SIG-M5 (cell line): ENCODE measurements around the gene SREBF2.
A peak's percentile ranks its signal among the peaks of the same experiment; 100 is the strongest.

Experiments
- DNase-seq: peaks from one replicate; lab custom pipeline; 2025; lab: John Stamatoyannopoulos, UW

The SREBF2 gene

DNA sequence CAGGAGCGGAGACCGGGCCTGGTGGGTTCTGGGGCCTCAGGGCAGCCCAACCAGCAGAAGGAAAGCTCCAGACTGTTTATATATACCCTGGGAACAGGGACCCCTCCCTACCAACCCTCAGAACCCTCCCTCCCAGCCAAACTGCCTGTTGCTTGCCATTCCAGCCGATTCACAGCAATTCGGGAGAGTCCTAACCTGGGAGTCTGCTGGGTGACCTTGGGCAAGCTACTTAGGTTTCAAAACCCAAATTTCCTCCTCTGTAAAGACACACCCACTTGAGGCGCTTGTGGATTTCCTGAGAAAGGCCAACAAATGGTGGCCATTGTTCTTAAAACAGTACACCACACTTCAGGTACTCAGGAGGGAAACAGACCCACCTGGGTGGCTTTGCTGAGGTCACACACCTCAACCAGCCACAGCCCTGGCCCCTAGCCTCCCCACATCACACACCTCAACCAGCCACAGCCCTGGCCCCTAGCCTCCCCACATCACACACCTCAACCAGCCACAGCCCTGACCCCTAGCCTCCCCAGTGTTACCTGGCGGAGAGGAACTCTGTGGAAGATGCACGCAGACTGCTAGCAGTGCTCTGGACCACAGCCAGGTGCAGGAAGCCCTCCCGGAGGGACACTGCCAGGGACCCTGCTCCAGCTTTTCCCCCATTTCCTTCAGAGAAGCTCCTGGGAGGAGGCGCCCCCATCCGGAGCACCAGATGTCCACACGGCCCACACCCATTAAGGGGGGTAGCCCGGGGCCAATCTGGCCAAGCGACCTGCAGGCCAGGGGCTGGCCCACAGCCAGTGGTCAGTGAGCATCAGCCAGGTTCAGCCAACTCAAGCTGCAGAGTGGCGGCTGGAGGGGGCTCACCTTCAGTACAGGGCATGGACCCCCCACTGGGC, 75.8 kb downstream of the SREBF2 start:
- no peak for DNase-seq

DNA sequence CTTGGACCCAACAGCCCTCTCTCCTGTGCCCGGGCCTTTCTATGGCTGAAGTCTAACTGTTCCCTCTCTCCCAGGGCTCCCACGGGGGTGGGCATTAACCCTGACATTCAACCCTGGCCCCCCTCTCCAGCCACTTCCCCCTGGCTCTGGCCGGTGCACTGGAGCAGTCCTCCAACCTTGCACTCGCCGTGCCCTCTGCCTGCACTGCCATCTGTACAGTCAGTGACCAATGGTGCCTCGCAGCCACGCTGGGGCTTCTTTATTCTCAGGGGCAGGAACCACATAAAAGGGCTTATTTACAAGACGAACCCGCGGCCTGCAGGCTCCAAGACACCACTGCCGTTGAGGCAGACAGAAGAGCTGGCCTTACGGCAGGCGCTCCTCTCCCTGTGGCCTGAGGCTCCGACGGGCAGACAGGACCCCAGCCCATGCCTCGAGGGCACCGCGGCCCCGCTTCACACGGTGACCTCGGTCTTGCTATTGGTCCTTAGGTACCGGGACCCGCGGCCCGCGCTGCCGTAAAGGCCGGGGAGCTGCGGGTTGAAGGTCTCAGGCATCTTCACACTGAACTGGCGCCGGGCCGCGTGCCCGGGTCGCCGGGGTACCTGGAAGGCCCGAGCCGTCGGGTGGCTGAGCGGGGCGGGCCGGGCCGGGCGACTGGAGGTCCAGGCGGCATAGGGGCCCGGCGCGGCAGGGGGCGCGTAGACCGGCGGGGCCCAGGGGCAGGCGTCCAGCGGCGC, 76.6 kb downstream of the SREBF2 start:
- no peak for DNase-seq

DNA sequence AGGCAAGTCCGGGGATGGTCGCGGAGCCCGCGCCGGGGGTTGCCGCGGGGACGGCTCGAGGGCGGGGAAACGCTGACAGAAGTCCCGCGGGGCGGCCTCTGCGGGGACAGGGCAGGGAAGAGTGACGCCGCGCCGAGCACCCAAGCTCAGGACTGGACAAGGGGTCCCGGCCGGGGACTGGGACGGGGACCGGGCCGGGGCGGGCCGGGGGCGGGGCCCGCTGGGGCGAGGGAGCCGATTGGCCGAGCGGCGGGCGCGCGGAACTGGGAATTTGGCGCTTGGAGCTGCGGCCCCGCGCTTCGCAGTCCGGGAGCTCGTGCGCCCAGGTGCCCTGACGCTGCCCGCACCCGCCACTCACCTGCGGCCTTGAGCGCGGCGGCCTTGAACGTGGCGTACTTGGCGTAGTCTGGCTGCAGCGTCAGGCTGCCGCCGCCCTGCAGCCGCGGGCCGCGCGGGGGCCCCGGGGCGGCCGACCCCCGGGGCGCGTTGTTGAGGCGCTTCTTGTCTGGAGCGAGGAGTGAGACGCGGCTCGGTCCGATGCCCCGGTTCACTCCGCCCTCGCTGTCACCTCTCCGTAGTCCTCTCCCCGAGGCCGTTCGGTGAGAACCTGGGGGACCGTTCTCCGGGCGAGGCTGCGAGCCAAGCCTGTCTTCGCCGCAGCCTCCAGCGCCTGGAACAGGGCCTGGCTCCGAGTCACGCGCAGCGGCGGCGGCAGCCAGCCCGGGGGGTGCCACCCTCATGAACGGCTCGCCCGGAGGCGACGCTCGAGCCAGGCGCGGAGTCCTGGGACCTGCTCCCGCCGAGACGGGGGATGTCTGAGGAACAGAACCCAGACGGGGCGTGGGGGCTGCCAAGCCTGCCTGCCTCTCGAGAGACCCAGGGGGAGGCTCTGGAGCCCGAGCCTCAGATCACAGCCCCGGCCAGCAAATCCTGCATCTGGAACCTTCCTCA, 77.4 kb downstream of the SREBF2 start:
- DNase-seq: no peak

DNA sequence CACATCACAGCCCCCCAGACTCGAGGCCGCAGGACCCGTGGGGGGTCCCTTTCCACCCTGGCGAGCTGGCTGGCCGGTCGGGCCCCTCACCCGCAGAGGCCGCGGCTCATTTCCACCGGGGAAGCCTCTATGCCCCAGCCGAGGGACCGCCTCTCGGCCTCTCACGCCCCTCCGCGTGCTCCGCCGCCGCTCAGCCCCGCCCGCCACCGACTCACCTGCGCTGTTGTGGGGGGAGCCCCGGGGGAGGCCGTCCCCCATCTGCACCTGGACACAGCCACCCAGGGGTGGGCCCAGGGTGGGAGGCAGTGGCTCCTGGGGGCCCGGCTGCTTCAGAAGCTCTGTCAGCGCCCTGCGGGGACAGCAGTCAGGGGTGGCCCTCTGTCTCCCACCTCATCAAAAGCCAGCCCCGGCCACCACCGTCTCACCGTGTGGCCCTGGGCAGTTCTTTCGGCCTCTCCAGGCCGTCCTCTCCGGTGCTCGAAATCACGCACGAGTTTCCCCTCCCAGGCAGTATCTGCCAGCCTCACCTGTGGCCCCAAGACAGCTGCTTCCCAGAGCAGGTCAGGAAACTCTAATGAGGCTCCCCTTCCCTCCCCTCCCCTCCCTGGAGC, 78.2 kb downstream of the SREBF2 start:
- no peak for DNase-seq

DNA sequence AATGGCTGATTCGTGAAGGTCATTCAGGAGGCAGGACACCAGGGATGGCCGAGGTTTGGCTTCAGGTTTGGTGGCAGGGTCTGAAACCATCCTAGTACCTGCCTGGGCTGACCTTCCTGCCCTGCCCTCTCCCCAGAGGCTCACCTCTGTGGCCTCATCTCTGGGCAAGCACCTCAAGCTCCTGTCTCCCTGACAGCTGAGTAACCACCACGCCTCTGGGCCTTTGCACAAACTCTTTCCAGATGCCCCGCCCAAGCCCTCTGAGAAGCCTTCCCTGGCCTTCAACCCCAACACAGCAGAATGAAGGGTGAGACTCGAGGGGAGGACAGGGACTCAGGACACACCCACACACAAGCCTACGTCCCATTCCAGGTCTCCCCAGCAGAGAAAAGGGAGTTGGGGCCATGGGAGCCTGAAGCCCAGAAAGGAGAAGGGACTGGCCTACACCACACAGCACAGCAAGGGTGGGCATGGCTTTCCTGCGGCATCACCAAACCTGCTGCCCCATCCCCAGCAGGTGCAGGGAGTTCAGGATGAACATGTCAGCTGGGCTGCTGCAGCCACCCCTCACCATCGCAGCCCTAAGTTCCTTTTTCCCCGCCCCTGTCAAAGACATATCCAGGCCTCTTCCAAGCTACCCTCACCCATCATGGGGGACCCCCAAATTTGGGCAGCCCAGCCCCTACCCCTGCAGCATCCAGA, 79.6 kb downstream of the SREBF2 start:
- no peak for DNase-seq

DNA sequence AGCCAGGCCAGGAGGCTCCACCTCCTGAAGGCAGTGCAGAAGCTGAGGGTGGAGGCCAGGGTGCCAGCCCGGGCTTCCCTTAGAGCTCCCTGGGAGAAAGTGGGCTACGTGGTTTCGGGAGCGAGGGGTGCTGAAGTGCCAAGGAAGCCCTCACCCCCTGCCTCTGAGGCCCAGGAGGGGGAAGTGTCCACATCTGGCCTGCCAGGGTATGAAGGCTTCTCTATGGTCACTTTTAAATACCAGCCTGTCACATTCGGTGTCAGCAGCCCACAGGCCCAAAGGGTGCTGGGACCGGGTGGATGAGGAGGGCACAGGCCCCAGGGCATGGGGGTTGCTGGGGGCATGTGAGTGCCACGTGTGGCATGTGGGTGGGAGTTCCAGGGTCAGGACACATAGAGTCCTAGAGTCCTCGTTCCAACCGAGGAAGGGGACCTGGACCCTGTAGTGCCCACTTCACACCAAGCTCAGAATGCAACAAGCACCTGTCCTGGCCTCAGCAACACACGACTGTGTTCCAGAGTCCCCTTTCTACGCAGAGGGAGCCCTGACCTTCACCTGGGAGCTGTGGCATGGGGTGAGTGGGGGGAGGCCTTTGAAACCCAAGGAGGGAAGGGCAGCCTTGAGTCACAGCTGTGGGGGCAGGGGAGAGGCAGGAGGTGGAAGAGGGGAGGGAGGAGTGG, 80.3 kb downstream of the SREBF2 start:
- DNase-seq: no peak

DNA sequence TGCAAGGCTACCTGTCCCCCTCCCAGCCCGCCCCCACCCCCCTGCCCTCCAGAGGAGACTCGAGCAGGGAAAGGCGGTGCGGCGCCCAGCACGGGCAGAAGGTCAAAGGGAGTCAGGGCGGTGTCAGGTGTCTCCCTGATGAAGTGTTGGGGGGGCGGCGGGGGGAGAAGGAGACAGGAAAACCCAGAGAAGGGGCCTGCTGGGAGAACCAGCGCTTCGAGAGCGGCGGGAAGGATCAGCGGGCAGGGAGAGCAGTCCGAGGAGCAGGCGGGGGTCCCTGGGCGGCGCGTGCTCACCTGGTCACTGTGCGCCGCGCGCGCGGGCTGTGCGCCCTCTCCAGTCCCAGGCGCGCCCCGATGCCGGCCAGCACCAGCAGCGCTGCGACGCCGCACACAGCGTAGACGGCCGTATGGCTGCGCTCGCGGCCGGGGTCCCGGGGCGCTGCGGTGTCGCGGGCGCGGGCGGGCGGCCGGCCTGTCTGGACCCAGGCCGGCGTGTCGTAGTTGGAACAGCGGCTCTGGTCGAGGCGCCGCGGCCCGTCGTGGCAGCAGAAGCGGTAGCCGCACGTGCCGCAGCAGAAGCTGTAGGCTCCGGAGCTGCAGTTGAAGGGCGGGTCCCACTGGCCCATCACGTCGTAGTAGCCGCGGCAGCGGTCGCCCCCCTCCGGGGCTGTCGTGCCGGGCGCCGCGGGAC, 81.1 kb downstream of the SREBF2 start:
- no peak for DNase-seq

DNA sequence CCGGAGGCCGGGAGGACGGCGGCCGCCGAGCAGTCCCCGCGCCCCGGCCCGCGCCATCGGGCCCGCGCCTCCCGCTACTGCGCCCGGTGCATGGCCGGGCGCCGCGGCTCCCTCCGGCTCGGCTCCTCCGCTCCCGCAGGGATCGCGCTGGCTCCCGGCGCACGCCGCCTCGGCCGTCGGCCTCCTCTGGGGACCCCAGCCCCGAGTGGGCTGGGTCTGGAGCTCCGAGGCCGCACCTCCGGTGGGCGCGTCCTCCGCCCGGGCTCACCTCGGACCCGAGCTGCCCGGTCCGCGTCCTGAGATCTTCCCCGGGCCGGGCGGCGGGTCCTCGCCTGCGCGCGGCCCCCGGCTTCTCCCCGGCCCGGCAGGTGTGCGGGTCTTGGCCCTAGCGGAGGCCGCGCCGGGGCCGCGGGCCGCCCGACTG, 81.7 kb downstream of the SREBF2 start:
- no peak for DNase-seq

DNA sequence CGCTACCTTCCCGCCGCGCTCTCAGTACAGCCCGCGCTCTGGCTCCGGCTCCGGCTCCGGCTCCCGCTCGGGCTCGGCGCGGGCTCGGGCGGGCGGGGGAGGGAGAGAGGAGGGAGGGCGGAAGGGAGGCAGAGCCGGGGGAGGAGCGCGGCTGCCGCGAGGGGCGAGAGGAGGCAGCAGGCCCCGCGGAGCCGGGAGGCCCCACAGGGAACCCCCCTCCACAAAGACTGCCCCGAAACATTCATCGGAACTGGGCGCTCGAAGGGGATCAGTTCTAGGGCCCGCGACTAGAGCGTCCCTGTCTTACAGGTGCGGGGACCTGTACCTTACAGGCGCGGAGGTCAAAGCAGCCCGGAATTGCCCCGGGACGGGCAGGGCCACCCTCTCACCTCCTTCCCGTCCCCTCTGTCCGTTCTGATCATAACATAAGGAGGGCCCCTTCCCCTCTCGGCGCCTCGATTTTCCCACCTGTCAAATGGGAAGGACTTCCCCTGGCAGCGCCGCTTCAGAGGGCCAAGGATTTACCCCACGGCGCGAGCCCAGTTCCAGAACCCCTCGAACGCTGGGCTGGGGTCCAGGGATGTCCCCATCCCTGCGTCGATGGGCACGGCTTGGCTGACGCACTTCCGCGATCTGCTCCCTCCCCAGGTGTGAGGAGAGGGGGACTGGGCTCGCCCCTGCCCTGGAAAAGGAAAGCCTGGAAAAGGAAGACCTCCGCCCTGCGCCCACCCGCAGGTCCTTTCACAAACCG, 82.3 kb downstream of the SREBF2 start, which contains the start of gene SHISA8:
Gene SHISA8, minus strand, starts transcription at position 40 of the 751 bp plus-strand sequence. CDS start 407 bp downstream, outside the sequence.
- DNase-seq: no peak

DNA sequence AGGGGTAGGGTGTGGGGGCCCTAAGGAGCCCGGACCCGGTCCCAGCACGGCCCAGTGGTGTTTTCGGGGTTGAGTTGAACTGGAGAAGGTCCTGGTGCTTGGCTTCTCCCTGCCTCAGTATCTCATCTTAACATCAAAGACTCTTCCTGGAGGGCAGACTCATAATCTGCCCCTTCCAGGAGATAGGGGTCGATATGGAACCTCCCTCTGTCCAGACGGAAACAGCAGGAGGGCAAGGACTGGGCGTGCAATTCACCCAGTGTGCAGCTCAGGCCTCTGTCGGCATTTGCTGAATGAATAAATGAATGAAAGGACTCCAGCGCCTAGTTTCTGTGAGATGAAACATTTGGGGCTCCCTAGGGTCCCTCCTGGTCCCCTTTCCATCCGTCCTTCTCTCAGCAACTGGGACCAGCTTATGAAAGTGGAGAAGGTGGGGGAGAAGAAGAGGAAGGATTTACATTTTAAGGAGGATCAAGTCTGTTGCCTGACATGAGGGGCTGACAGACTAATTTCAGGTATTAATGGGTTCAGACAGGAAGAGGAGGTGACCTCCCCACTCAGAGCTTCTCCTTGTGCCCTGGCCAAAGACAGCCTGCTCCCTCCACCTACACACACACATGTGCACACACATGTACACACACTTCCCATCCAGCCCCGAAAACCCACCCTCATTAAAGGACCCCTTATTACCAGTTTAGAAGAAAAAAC, 83.0 kb downstream of the SREBF2 start:
- DNase-seq: no peak

DNA sequence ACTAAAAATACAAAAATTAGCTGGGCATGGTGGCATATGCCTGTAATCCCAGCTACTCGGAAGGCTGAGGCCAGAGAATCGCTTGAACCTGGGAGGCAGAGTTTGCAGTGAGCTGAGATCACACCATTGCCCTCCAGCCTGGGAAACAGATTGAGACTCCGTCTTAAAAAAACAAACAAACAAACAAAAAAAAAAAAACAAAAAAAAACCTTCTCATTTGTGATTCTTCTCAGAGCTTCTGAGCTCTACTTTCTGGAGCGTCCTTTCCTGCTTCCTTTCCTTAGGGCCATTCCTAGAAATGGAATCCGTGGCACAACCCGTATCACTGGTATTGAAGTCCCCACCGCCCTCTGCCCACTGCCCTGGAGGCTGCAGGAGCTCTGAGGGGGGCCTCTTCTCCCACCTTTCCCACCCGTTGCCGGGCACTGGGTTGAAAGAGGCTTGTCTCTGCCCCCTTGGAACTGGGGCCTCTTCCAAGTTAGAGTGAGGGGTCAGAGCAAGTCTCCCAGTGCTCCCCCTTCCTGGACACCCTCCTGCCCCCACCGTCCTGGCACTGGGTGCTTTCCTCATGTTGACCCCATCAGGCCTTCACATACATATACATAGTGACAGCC, 83.9 kb downstream of the SREBF2 start:
- no peak for DNase-seq

DNA sequence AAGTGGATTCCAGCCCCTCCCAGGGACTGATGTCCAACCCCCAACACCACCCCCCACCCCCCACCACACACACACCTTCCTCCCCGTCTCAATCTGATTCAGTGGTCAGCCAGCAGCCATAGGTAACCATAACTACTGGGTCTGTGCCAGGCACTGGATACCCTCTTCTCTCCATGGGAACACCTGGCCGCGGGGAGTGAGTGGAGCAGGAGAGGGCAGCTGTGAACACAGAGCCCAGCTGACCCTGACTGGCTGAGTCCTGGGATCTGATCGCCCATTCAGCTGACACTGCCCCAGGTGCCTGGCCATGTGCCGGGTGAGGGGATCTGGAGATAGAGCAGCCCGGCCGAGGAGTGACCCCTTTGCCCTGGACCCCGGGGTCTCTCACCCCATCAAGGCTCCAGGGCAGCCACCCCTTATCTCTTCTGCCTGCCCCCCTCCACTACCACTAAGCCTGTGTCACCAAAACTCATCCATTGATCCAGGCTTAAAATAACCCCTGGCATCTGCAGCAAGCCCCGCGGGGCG, 84.5 kb downstream of the SREBF2 start:
- no peak for DNase-seq

DNA sequence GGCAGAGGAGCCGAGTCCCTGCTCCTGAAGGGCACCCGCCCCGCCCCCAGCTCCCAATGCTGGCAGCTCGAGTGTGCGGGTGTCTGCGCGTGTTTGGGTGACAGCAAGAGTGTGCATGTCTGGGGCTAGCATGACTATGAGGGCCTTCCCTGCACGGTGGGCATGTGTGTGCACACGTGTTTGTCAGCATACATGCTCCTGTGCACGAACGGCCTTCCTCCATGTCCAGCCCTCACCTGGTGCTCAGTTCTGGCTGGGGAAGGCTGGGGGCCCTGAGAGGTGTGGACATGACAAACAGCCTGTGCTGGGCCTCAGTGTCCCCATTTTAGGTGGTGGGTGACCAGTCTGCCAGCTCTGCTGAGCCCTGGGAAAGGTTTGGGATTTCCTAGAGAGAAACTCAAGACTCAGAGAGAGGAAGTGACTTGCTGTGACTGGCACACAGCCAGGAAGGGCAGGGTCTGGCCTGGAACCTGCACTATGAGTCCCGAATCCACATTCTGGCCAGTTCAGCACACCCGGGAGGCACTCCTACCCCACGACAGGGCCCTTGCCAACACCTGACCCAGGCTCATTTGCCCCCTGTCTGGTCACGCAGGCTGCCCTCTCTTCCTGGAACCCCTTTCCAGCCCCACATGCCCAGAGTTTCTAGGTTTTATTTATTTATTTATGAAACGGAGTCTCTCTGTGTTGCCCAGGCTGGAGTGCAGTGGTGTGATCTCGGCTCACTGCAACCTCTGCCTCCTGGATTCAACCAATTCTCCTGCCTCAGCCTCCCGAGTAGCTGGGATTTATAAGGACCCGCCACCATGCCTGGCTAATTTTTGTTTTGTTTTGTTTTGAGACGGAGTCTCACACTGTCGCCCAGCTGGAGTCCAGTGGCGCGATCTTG, 85.2 kb downstream of the SREBF2 start:
- DNase-seq: no peak

DNA sequence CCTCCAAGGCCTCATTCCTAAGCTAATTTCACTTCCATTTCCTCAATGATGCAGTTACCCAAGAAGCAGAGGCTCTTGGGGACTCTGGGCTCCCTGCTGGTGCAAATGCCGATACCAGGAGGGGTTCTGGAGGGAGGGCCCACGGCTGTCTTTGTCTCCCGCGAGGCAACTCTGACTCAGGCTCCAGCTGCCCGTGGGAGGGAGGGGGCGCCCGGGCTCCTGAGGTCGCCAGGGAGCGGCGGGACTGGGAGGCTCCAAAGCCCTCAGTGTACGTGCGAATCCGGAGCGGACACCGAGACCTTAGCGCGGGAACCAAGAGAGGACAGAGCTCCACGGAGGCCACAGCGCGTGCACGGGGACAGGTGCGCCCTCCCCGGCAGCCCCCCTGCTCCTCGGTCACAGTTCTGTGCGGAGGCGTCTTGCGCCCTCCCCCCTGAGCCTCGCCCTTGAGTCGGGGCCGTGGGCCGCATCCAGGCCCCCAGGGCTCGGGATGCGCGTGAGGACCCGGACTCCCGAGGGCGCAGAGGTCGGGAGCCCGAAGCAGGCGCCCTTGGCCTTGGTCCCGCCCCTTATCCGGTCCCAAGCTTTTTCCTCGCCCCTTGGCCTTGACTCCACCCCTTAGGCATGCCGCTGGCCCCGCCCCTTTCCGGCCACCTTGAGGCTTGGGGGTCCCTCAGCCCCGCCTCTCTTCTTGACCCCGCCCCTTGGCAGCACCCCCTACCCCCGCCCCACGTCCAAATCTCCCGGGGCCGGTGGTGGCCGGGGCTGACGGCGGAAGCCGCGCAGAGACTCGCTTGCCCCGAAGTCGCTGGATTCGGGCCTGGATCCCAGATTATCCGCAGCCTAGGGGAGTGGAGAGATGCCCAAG, 86.7 kb downstream of the SREBF2 start:
- peak; percentile 79 for DNase-seq

DNA sequence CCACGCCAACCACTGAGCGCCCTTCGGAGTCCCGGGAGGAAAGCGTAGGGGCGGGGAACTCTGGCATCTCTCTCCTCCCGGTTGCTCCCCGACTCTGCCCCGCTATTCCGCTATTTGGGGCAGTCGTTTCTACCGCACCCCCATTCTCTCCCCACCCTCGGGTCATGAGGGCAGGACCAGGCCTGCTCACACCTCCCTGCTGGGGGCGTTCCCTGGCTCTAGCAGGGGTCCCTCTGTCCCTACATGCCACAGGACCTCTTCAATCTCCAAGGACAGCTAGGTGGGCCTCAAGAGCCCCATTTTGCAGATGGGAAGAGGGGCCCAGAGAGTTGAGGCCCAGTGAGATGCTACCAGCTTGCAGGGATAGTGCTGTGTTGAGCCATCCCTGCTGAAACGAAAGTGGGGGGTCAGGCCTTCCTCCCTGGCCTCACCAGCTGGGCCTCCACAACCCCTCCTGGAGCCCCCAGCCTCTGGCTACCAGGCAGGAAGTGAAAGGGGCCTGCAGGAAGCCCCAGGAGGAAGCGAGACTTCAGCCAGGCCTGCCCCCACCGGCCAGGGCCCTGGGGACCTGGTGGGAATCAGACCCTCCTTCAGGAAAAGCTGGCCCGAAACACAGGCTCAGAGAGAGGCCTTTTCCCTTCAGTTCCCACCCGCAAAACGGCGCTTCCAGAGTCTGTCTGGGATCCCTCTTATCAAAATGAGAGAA, 87.5 kb downstream of the SREBF2 start:
- DNase-seq: no peak
